ENCODE measurements around the gene MRFAP1L1. TPM values are rescaled to one million over a fixed set of nuclear protein-coding genes. Genes with fewer than 3 reads are reported as not detected.
A peak's percentile ranks its signal among the peaks of the same experiment; 100 is the strongest.

Gene MRFAP1L1
- total and polyA plus RNA-seq, 10 of the 15 experiments (the other 5 are each of a cell fraction or from before 2014, with no cell fraction given) = 30.6 to 85.1 (median 52.9) TPM

DNA sequence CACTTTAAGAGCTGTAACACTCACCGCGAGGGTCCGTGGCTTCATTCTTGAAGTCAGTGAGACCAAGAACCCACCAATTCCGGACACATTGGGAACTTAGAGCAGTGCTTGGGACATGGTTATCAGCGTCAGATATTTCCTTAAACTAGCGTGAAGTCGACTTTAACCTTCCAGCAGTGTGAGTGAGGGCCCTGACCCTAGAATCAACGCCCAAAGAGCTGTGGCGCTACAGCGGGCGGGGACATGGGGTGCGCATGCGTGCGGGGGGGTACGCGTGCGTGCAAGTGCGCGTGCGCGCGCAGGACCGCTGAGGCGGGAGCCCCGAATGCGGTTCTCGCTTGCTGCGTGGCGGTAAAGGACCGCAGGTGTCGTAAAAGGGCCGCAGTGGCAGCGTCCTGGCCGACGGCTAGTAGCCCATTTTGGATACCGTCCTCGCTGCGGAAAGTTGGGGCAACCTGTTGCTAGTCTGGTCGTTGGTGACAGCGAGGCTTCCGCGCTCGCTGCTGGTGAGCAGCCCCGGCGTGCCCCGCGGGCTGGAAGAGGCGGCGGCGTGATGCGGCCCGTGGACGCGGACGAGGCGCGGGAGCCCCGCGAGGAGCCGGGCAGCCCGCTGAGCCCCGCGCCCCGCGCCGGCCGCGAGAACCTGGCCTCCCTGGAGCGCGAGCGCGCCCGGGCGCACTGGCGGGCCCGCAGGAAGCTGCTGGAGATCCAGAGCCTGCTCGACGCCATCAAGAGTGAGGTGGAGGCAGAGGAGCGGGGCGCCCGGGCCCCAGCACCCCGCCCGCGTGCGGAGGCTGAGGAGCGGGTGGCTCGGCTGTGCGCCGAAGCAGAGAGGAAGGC is 35.8 kb downstream of the MRFAP1L1 start (continued):
- TF ChIP-seq MEF2A (IDR thresholded peaks at IDR 0.05; ENCODE audit: insufficient read depth, low read depth, low read length) (no peak), ZBED1 (IDR thresholded peaks at IDR 0.05; ENCODE audit: borderline replicate concordance) (0 out of 2 replicates have a peak, but pooled peaks have one; percentile 39), BMI1 (IDR thresholded peaks at IDR 0.05; ENCODE audit: borderline replicate concordance) (no peak), MYB (IDR thresholded peaks at IDR 0.05; ENCODE audit: borderline replicate concordance, low read depth, low read length) (no peak), PAX5 (IDR thresholded peaks at IDR 0.05; ENCODE audit: borderline replicate concordance, low read depth, low read length) (no peak), HDGF (IDR thresholded peaks at IDR 0.05) (0 out of 2 replicates have a peak, but pooled peaks have one; percentile 22), RB1 (IDR thresholded peaks at IDR 0.05; ENCODE audit: borderline replicate concordance) (no peak), HDAC2 (IDR thresholded peaks at IDR 0.05) (0 out of 2 replicates have a peak, but pooled peaks have one; percentile 32), ETV6 (conservative IDR thresholded peaks at IDR 0.05 in 1 of 2, IDR thresholded peaks at IDR 0.05 in 1 of 2; ENCODE audit: borderline replicate concordance in 1 of 2, low read depth in 1 of 2) (no peak), SMAD1 (IDR thresholded peaks at IDR 0.05; ENCODE audit: low read depth, partially characterized antibody) (no peak), TAF1 (IDR thresholded peaks at IDR 0.05; ENCODE audit: borderline replicate concordance, low read depth, low read length) (peak; percentile 95), SUZ12 (IDR thresholded peaks at IDR 0.05; ENCODE audit: unreplicated experiment) (no peak), MYC (IDR thresholded peaks at IDR 0.05; ENCODE audit: insufficient read depth, insufficient read length, insufficient replicate concordance, low read length, severe bottlenecking) (no peak), RELA (IDR thresholded peaks at IDR 0.05; ENCODE audit: borderline replicate concordance, partially characterized antibody) (no peak), STAT1 (conservative IDR thresholded peaks at IDR 0.05) (no peak; the same call in 1 of the 2 replicates), EED (IDR thresholded peaks at IDR 0.05; ENCODE audit: low read depth) (no peak)
- TF ChIP-seq, protein P1, sequence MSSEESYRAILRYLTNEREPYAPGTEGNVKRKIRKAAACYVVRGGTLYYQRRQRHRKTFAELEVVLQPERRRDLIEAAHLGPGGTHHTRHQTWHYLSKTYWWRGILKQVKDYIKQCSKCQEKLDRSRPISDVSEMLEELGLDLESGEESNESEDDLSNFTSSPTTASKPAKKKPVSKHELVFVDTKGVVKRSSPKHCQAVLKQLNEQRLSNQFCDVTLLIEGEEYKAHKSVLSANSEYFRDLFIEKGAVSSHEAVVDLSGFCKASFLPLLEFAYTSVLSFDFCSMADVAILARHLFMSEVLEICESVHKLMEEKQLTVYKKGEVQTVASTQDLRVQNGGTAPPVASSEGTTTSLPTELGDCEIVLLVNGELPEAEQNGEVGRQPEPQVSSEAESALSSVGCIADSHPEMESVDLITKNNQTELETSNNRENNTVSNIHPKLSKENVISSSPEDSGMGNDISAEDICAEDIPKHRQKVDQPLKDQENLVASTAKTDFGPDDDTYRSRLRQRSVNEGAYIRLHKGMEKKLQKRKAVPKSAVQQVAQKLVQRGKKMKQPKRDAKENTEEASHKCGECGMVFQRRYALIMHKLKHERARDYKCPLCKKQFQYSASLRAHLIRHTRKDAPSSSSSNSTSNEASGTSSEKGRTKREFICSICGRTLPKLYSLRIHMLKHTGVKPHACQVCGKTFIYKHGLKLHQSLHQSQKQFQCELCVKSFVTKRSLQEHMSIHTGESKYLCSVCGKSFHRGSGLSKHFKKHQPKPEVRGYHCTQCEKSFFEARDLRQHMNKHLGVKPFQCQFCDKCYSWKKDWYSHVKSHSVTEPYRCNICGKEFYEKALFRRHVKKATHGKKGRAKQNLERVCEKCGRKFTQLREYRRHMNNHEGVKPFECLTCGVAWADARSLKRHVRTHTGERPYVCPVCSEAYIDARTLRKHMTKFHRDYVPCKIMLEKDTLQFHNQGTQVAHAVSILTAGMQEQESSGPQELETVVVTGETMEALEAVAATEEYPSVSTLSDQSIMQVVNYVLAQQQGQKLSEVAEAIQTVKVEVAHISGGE (CRISPR knock-in tag; IDR thresholded peaks at IDR 0.05) = no peak
- TF ChIP-seq, protein P2, sequence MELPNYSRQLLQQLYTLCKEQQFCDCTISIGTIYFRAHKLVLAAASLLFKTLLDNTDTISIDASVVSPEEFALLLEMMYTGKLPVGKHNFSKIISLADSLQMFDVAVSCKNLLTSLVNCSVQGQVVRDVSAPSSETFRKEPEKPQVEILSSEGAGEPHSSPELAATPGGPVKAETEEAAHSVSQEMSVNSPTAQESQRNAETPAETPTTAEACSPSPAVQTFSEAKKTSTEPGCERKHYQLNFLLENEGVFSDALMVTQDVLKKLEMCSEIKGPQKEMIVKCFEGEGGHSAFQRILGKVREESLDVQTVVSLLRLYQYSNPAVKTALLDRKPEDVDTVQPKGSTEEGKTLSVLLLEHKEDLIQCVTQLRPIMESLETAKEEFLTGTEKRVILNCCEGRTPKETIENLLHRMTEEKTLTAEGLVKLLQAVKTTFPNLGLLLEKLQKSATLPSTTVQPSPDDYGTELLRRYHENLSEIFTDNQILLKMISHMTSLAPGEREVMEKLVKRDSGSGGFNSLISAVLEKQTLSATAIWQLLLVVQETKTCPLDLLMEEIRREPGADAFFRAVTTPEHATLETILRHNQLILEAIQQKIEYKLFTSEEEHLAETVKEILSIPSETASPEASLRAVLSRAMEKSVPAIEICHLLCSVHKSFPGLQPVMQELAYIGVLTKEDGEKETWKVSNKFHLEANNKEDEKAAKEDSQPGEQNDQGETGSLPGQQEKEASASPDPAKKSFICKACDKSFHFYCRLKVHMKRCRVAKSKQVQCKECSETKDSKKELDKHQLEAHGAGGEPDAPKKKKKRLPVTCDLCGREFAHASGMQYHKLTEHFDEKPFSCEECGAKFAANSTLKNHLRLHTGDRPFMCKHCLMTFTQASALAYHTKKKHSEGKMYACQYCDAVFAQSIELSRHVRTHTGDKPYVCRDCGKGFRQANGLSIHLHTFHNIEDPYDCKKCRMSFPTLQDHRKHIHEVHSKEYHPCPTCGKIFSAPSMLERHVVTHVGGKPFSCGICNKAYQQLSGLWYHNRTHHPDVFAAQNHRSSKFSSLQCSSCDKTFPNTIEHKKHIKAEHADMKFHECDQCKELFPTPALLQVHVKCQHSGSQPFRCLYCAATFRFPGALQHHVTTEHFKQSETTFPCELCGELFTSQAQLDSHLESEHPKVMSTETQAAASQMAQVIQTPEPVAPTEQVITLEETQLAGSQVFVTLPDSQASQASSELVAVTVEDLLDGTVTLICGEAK (IDR thresholded peaks at IDR 0.05; ENCODE audit: borderline replicate concordance) = no peak
- TF ChIP-seq, protein P3, sequence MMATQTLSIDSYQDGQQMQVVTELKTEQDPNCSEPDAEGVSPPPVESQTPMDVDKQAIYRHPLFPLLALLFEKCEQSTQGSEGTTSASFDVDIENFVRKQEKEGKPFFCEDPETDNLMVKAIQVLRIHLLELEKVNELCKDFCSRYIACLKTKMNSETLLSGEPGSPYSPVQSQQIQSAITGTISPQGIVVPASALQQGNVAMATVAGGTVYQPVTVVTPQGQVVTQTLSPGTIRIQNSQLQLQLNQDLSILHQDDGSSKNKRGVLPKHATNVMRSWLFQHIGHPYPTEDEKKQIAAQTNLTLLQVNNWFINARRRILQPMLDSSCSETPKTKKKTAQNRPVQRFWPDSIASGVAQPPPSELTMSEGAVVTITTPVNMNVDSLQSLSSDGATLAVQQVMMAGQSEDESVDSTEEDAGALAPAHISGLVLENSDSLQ (IDR thresholded peaks at IDR 0.05) = no peak

Measured in GM12878 (cell line).